WERI-Rb-1 (cell line): ENCODE measurements around the gene DCDC1.

Experiments used
- DNase-seq: peaks from one replicate; pipeline ENCODE4 v3.0.0-alpha.2; 2020
- H3K27ac ChIP-seq: fragments of 250-450 bp; sonication (Bioruptor Pico); 2 replicates; pipeline ENCODE4 v1.5.1; 2020; ENCODE audit warnings: mild to moderate bottlenecking, moderate library complexity
- H3K27me3 ChIP-seq: fragments of 250-450 bp; sonication (Bioruptor Pico); 2 replicates; pipeline ENCODE4 v1.5.1; 2021; ENCODE audit warnings: mild to moderate bottlenecking, low read depth, moderate library complexity; ENCODE audit not compliant: insufficient read depth, severe bottlenecking
- H3K36me3 ChIP-seq: fragments of 250-450 bp; sonication (Bioruptor Pico); 2 replicates; pipeline ENCODE4 v1.5.1; 2020; ENCODE audit warnings: mild to moderate bottlenecking, moderate library complexity
- H3K4me3 ChIP-seq: 2 replicates; pipeline ENCODE4 v1.5.1; 2011; ENCODE audit warnings: low read depth, mild to moderate bottlenecking, control low read depth, low read length
- H3K9me3 ChIP-seq: fragments of 250-450 bp; sonication (Bioruptor Pico); 2 replicates; pipeline ENCODE4 v1.5.1; 2021; ENCODE audit warnings: mild to moderate bottlenecking, moderate library complexity; ENCODE audit not compliant: severe bottlenecking
- CTCF ChIP-seq: IDR thresholded peaks from 2 replicates; pipeline ENCODE4 v1.5.1; 2011; ENCODE audit warnings: low read depth, mild to moderate bottlenecking, control low read depth, inconsistent platforms, low read length

The DCDC1 gene

GRCh38 chr11:31141789-31142188, 227.8 kb downstream of the DCDC1 start:
- H3K27ac ChIP-seq, result no peak overlapping the region
- no peaks in the 10 kb centered on the region for H3K27me3 ChIP-seq
- no peak overlapping the region for H3K4me3 ChIP-seq
- no peak for DNase-seq
- no peak for TF ChIP-seq CTCF
- no peaks in the 10 kb centered on the region for H3K36me3 ChIP-seq
- H3K9me3 ChIP-seq, result no peaks in the 10 kb centered on the region

- no peaks in the 10 kb centered on the region for H3K36me3 ChIP-seq
- no peak for TF ChIP-seq CTCF
- no peak overlapping the region for H3K27ac ChIP-seq
- no peak for DNase-seq
- H3K4me3 ChIP-seq, result no peak overlapping the region
- H3K9me3 ChIP-seq, result no peaks in the 10 kb centered on the region
- H3K27me3 ChIP-seq, result no peaks in the 10 kb centered on the region
Observed at GRCh38 chr11:31139479-31139878, 230.1 kb downstream of the DCDC1 start.

GRCh38 chr11:31132531-31133421, 236.8 kb downstream of the DCDC1 start:
- Histone ChIP-seq H3K9me3 (no peaks in the 10 kb centered on the region), H3K27ac (no peak overlapping the region), H3K36me3 (no peaks in the 10 kb centered on the region), H3K4me3 (no peak overlapping the region), H3K27me3 (no peaks in the 10 kb centered on the region)
- no peak for TF ChIP-seq CTCF
- DNase-seq, result no peak

- H3K4me3 ChIP-seq, result no peak overlapping the region
- no peak for DNase-seq
- H3K27ac ChIP-seq, result no peak overlapping the region
- TF ChIP-seq CTCF, result no peak
- H3K9me3 ChIP-seq, result no peaks in the 10 kb centered on the region
- H3K36me3 ChIP-seq, result no peaks in the 10 kb centered on the region
- H3K27me3 ChIP-seq, result no peaks in the 10 kb centered on the region
Observed at GRCh38 chr11:31131760-31132159, 237.8 kb downstream of the DCDC1 start.

- H3K4me3 ChIP-seq, result no peak overlapping the region
- no peaks in the 10 kb centered on the region for H3K9me3 ChIP-seq
- H3K27me3 ChIP-seq, result no peaks in the 10 kb centered on the region
- no peak overlapping the region for H3K27ac ChIP-seq
- DNase-seq, result no peak
- no peak for TF ChIP-seq CTCF
- no peaks in the 10 kb centered on the region for H3K36me3 ChIP-seq
Observed at GRCh38 chr11:31127290-31127689, 242.2 kb downstream of the DCDC1 start.

- H3K4me3 ChIP-seq, result no peak overlapping the region
- no peaks in the 10 kb centered on the region for H3K36me3 ChIP-seq
- no peak for TF ChIP-seq CTCF
- no peak for DNase-seq
- no peak overlapping the region for H3K27ac ChIP-seq
- no peaks in the 10 kb centered on the region for H3K27me3 ChIP-seq
- no peaks in the 10 kb centered on the region for H3K9me3 ChIP-seq
Observed at GRCh38 chr11:31120428-31120827, 249.1 kb downstream of the DCDC1 start.
